SKM-1 treated with dmso at 0.1 percent for 144 hours (cell line): ENCODE measurements around the gene CEP170B.
"Not testable (repeated sequence)": the region's sequence is repeated elsewhere in the genome, so short reads cannot be mapped to it uniquely, and the experiment has no call there.

ENCODE experiments used
- DNase-seq: peaks from one replicate; lab custom pipeline; 2025; ENCODE audit not compliant: unreplicated experiment; lab: John Stamatoyannopoulos, UW

Gene CEP170B

GRCh38 chr14:104941508-104942365 is 76.7 kb downstream of the CEP170B start:
- DNase-seq, result no peak

- no peak for DNase-seq
Observed at GRCh38 chr14:104942586-104942985, 77.5 kb downstream of the CEP170B start.

DNA sequence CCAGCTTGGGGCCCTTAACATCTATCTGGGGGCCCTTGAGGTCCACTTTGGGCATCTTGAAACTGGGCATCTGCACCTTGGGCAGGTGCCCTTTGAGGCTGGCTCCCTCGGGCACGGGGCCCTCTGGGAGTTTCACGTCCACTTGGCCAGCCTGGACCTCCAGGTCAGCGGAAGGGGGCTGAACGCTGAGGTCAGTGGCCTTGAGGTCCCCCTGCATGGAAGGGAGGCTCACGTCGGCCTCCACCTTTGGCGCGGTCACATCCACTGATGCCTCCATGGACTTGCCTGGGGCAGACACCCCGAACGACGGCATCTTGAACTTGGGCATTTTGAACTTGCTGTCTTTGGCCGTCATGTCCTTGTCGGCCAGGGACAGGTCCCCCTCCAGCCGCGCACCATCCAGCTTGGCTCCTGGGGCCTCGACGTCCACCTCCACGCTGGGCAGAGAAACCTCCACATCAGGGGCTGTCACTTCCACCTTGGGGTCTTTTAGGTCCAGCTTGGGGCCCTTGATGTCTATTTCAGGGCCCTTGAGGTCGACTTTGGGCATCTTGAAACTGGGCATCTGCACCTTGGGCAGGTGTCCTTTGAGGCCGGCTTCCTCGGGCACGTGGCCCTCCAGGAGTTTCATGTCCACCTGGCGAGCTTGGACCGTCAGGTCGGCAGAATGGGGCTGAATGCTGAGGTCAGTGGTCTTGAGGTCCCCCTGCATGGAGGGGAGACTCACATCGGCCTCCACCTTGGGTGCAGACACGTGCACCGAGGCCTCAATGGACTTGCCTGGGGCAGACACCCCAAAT is 78.3 kb downstream of the CEP170B start:
- DNase-seq, result not testable (repeated sequence)

GRCh38 chr14:104944016-104944308 is 78.9 kb downstream of the CEP170B start:
- not testable (repeated sequence) for DNase-seq

GRCh38 chr14:104944436-104945205 is 79.6 kb downstream of the CEP170B start:
- DNase-seq, result not testable (repeated sequence)

GRCh38 chr14:104945266-104945665 is 80.2 kb downstream of the CEP170B start:
- DNase-seq, result not testable (repeated sequence)
